IMR-90 (cell line): ENCODE results near the gene TRIM38. TPM values are rescaled to one million over a fixed set of nuclear protein-coding genes. Genes with fewer than 3 reads are reported as not detected.
"Not testable (repeated sequence)": the region's sequence is repeated elsewhere in the genome, so short reads cannot be mapped to it uniquely, and the experiment has no call there.

Experiments
- ATAC-seq: fragments of 200-7000 bp; cut with Tn5 transposase; 2 replicates; pipeline ENCODE4 v1.9.1; 2020; ENCODE audit warnings: low read depth, mild to moderate bottlenecking, moderate library complexity
- BruUV-seq: library from RNA; stranded (reverse); fragments of 400-500 nt; replicated peaks from 2 replicates; lab custom pipeline; 2021; lab: Mats Ljungman, UMichigan
- CTCF ChIA-PET: fragments of 300-600 bp; formaldehyde crosslinking; extraction: SDS; loops from one replicate; lab custom pipeline; 2021; ENCODE audit warnings: antibody characterized with exemption; lab: Yijun Ruan, JAX
- POLR2A ChIA-PET: fragments of 300-600 bp; sonication (Branson Sonifier 250); formaldehyde crosslinking; loops from one replicate; lab custom pipeline; 2022; ENCODE audit warnings: antibody characterized with exemption; ENCODE audit not compliant: unreplicated experiment; lab: Charles Lee
- DNase-seq: peaks from one replicate; pipeline ENCODE4 v3.0.0; 2013
- H2AFZ ChIP-seq: replicated peaks from 2 replicates; pipeline ENCODE3; 2013; ENCODE audit warnings: low read length, mild to moderate bottlenecking; ENCODE audit not compliant: poor library complexity
- H2AK5ac ChIP-seq: 2 replicates; pipeline ENCODE4 v1.6.1; 2013; ENCODE audit warnings: low read depth, low read length, inconsistent platforms
- H2AK9ac ChIP-seq: replicated peaks from 2 replicates; pipeline ENCODE3; 2013; ENCODE audit warnings: mild to moderate bottlenecking, low read depth, low read length, moderate library complexity; ENCODE audit not compliant: poor library complexity
- H2BK120ac ChIP-seq: 2 replicates; pipeline ENCODE4 v1.6.1; 2013; ENCODE audit warnings: low read depth, low read length, inconsistent platforms
- H2BK15ac ChIP-seq: 3 replicates; pipeline ENCODE4 v1.6.1; 2013; ENCODE audit warnings: low read depth, low read length, inconsistent platforms
- H2BK20ac ChIP-seq: 2 replicates; pipeline ENCODE4 v1.6.1; 2013; ENCODE audit warnings: low read depth, mild to moderate bottlenecking, inconsistent platforms, low read length, moderate library complexity
- H2BK5ac ChIP-seq: 2 replicates; pipeline ENCODE4 v1.6.1; 2013; ENCODE audit warnings: mild to moderate bottlenecking, low read depth, low read length, inconsistent platforms; ENCODE audit not compliant: poor library complexity, severe bottlenecking
- H3K14ac ChIP-seq: replicated peaks from 2 replicates; pipeline ENCODE4 v1.6.1; 2013; ENCODE audit warnings: low read depth, low read length, inconsistent platforms
- H3K18ac ChIP-seq: 2 replicates; pipeline ENCODE4 v1.6.1; 2013; ENCODE audit warnings: low read depth, low read length, control low read depth
- H3K23ac ChIP-seq: 2 replicates; pipeline ENCODE4 v1.6.1; 2013; ENCODE audit warnings: low read depth, low read length, inconsistent platforms
- H3K27ac ChIP-seq: 2 replicates; pipeline ENCODE4 v1.5.1; 2013; ENCODE audit warnings: mild to moderate bottlenecking, control low read depth, low read length; ENCODE audit not compliant: insufficient read depth
- H3K27me3 ChIP-seq: 2 replicates; pipeline ENCODE4 v1.6.1; 2013; ENCODE audit warnings: low read length; ENCODE audit not compliant: control insufficient read depth, insufficient read depth
- H3K36me3 ChIP-seq: 2 replicates; pipeline ENCODE4 v1.6.1; 2013; ENCODE audit warnings: low read length, mixed read lengths; ENCODE audit not compliant: control insufficient read depth, insufficient read depth
- H3K4ac ChIP-seq: 2 replicates; pipeline ENCODE4 v1.6.1; 2013; ENCODE audit warnings: low read depth, low read length, inconsistent platforms
- H3K4me1 ChIP-seq: 2 replicates; pipeline ENCODE4 v1.6.1; 2013; ENCODE audit warnings: low read length, mixed read lengths; ENCODE audit not compliant: control insufficient read depth, insufficient read depth
- H3K4me2 ChIP-seq: 2 replicates; pipeline ENCODE4 v1.6.1; 2013; ENCODE audit warnings: low read depth, mild to moderate bottlenecking, control low read depth, low read length, moderate library complexity
- H3K4me3 ChIP-seq: 2 replicates; pipeline ENCODE4 v1.5.1; 2013; ENCODE audit warnings: low read depth, mild to moderate bottlenecking, control low read depth, low read length, moderate library complexity; ENCODE audit not compliant: insufficient read depth
- H3K56ac ChIP-seq: 2 replicates; pipeline ENCODE4 v1.6.1; 2013; ENCODE audit warnings: low read length, inconsistent platforms; ENCODE audit not compliant: insufficient read depth; ENCODE audit errors: extremely low read depth
- H3K79me1 ChIP-seq, 2 experiments: 2 replicates each; pipeline ENCODE4 v1.6.1; 2013; ENCODE audit warnings: low read length in 2 of 2, inconsistent platforms in 1 of 2, low read depth in 1 of 2
- H3K9ac ChIP-seq: 2 replicates; pipeline ENCODE4 v1.6.1; 2013; ENCODE audit warnings: low read depth, low read length, control low read depth
- H3K9me1 ChIP-seq: 2 replicates; pipeline ENCODE4 v1.6.1; 2013; ENCODE audit warnings: low read length, inconsistent platforms; ENCODE audit not compliant: insufficient read depth
- H3K9me3 ChIP-seq: 2 replicates; pipeline ENCODE4 v1.6.1; 2013; ENCODE audit warnings: low read length; ENCODE audit not compliant: control insufficient read depth, insufficient read depth
- H4K20me1 ChIP-seq: 2 replicates; pipeline ENCODE4 v1.6.1; 2013; ENCODE audit warnings: low read length, inconsistent platforms; ENCODE audit not compliant: insufficient read depth
- H4K5ac ChIP-seq: 2 replicates; pipeline ENCODE4 v1.6.1; 2013; ENCODE audit warnings: mild to moderate bottlenecking, low read depth, low read length, control low read depth
- H4K8ac ChIP-seq, 2 experiments: 2 replicates each; pipeline ENCODE4 v1.6.1; 2013; ENCODE audit warnings: low read depth in 2 of 2, low read length in 2 of 2, control low read depth in 1 of 2, inconsistent platforms in 1 of 2
- H4K91ac ChIP-seq: 2 replicates; pipeline ENCODE4 v1.6.1; 2013; ENCODE audit warnings: low read depth, low read length, inconsistent platforms; ENCODE audit not compliant: insufficient read depth
- CEBPB ChIP-seq: IDR thresholded peaks from 2 replicates; pipeline ENCODE4 v1.6.1; 2012; ENCODE audit warnings: low read depth, low read length, improper control_type of control experiment
- FOS ChIP-seq: fragments of 150-350 bp; IDR thresholded peaks from 2 replicates; pipeline ENCODE4 v1.6.1; 2016; ENCODE audit warnings: low read depth, low read length
- POLR2A ChIP-seq: IDR thresholded peaks from 2 replicates; pipeline ENCODE4 v1.6.1; 2012; ENCODE audit warnings: mild to moderate bottlenecking, low read depth, low read length
- WGBS, 2 experiments: methylation state at CpG; one replicate each; pipeline versions ENCODE4 v1.1.5 to v1.1.7; 2013; ENCODE audit warnings: missing lambda C conversion rate in 2 of 2; ENCODE audit not compliant: insufficient read length in 1 of 2; ENCODE audit errors: extremely low coverage in 2 of 2; 5-methylcytosine and 5-hydroxymethylcytosine counted together
- dilution Hi-C: fragments of 300-500 bp; cut with HindIII; formaldehyde crosslinking; loops from one replicate; pipeline ENCODE4 v1.14.3; 2018; ENCODE audit warnings: low sequenced_read_pairs; ENCODE audit not compliant: unreplicated experiment
- in situ Hi-C: fragments of 300-500 bp; cut with MboI; formaldehyde crosslinking; loops from 3 replicates; pipeline ENCODE4 v1.14.3; 2019; ENCODE audit warnings: low sequenced_read_pairs, inconsistent platforms, mixed read lengths
- intact Hi-C: fragments of 100-400 bp; cut with micrococcal nuclease; formaldehyde crosslinking; loops from 2 replicates; pipeline ENCODE4 v1.10.0; 2022
- polyA plus RNA-seq, 3 experiments: library from polyadenylated mRNA; depleted of rRNA; stranded (reverse); fragments of >200 nt; gene quantifications; 2 replicates each; pipeline ENCODE4 v1.2.3, GENCODE V29; 2012; ENCODE audit warnings: low replicate concordance in 1 of 3
- total RNA-seq: library from RNA; depleted of rRNA; stranded (reverse); fragments of >200 nt; gene quantifications from 2 replicates; pipeline ENCODE4 v1.2.3, GENCODE V29; 2012
- TF ChIP-seq, protein P1 (sequence below): fragments of 150-350 bp; IDR thresholded peaks from 2 replicates; pipeline ENCODE4 v1.6.1; 2017; ENCODE audit warnings: mild to moderate bottlenecking, antibody characterized with exemption, low read length, low read depth

Gene TRIM38
- total and polyA plus RNA-seq, 2 of the 4 experiments (the other 2 are of a cell fraction), result 4.1 to 6.3 TPM

DNA sequence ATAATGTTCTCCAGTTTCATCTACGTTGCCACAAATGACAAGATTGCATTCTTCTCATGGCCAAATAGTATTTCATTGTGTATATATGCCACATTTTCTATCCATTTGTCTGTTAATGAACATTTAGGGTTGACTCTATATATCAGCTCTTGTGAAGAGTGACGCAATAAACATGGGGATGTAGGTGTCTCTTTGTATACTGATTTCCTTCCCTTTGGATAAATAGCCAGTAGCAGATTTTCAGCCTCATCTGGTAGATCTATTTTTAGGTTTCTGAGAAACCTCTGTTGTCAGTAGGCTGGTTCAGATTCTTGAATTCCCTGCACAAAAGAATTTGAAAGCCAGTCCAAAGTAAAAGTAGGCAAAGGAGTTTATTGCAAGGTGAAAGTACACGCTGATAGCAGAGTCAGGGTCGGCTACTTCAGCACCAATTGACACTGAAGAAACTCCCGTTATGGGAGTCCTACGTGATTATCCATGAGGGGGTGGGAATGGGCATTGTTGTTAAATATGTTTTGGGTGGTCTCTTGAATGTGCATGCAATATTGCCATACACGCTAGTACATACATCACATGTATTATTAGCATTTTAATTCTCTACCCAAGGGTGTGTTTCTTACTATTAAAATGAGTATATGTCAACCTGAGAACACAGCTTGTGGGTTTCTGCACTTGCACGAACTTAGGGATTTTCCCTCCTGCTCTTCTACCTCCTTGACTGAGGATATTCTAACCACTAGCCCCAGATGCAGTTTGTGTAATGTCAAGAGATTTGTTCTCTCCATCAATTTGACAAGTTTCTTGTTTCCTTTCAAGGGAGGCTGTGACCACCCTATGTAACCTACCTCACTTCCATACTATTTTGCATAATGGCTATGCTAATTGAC is 17.7 kb upstream of the TRIM38 start:
- Histone ChIP-seq H3K14ac (no peak overlapping the region), H3K4ac (no peak overlapping the region), H2AK5ac (no peak overlapping the region), H4K20me1 (no peaks in the 10 kb centered on the region), H3K9me3 (no peaks in the 10 kb centered on the region), H3K4me1 (no peaks in the 10 kb centered on the region), H2BK20ac (no peak overlapping the region), H2AK9ac (no peak overlapping the region), H3K27me3 (no peaks in the 10 kb centered on the region), H4K8ac (no peak overlapping the region), H3K56ac (no peak overlapping the region), H3K23ac (no peak overlapping the region), H3K4me3 (no peak overlapping the region), H3K79me1 (no peaks in the 10 kb centered on the region), H3K18ac (no peak overlapping the region), H3K9me1 (no peaks in the 10 kb centered on the region), H3K36me3 (no peaks in the 10 kb centered on the region), H2BK120ac (no peak overlapping the region), H2BK15ac (no peak overlapping the region), H2BK5ac (no peak overlapping the region), H3K9ac (no peak overlapping the region), H4K91ac (no peak overlapping the region), H3K4me2 (no peak overlapping the region), H4K5ac (no peak overlapping the region), H2AFZ (no peak overlapping the region), H3K27ac (no peak overlapping the region)
- CTCF ChIA-PET, result interaction anchor here (0.9 to 1.0 kb wide), 2 partner anchors 10 to 17 kb away, joined by 3 read pairs; partner anchors contain the start of gene TRIM38
- intact Hi-C loops, result no loop called here
- no peak for DNase-seq
- in situ Hi-C loops, result no loop called here
- dilution Hi-C loops, result no loop called here
- no peak for ATAC-seq
- no TSS peak for BruUV-seq
- POLR2A ChIA-PET, result no interaction called here
- no CpG with 5 or more reads among the region's 8 CpGs for WGBS, 2 experiments
- TF ChIP-seq FOS (no peak), CEBPB (peak; percentile 66), POLR2A (no peak)
- TF ChIP-seq, protein P1, sequence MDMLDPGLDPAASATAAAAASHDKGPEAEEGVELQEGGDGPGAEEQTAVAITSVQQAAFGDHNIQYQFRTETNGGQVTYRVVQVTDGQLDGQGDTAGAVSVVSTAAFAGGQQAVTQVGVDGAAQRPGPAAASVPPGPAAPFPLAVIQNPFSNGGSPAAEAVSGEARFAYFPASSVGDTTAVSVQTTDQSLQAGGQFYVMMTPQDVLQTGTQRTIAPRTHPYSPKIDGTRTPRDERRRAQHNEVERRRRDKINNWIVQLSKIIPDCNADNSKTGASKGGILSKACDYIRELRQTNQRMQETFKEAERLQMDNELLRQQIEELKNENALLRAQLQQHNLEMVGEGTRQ, result no peak

DNA sequence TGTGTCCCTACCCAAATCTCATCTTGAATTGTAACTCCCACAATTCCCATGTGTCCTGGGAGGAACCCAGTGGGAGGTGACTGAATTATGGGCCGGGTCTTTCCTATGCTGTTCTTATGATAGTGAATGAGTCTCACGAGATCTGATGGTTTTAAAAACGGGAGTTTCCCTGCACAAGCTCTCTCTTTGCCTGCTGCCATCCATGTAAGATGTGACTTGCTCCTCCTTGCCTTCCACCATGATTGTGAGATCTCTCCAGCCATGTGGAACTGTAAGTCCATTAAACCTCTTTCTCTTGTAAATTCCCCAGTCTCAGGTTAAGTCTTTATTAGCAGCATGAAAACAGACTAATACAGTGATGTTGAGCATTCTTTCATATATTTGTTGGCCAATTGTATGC is 16.9 kb upstream of the TRIM38 start:
- H4K91ac ChIP-seq, H3K79me1 ChIP-seq, H3K56ac ChIP-seq, H4K8ac ChIP-seq, H3K23ac ChIP-seq, ATAC-seq, H3K14ac ChIP-seq, in situ Hi-C loops, H4K20me1 ChIP-seq, H2BK15ac ChIP-seq, H3K9ac ChIP-seq, H3K9me3 ChIP-seq, BruUV-seq, CTCF ChIA-PET, dilution Hi-C loops, H2BK120ac ChIP-seq, POLR2A ChIA-PET, H2BK20ac ChIP-seq, H3K4me3 ChIP-seq, DNase-seq, H2BK5ac ChIP-seq, H3K4me1 ChIP-seq, H2AFZ ChIP-seq, H3K36me3 ChIP-seq, intact Hi-C loops, H3K27ac ChIP-seq, H3K27me3 ChIP-seq, H3K4ac ChIP-seq, H2AK9ac ChIP-seq, H3K4me2 ChIP-seq, H4K5ac ChIP-seq, H2AK5ac ChIP-seq, H3K9me1 ChIP-seq, H3K18ac ChIP-seq: not testable (repeated sequence)
- WGBS, 2 experiments, result no CpG with 5 or more reads among the region's 3 CpGs
